ENCODE measurements around the gene TAF3.

TAF3 gene

DNA sequence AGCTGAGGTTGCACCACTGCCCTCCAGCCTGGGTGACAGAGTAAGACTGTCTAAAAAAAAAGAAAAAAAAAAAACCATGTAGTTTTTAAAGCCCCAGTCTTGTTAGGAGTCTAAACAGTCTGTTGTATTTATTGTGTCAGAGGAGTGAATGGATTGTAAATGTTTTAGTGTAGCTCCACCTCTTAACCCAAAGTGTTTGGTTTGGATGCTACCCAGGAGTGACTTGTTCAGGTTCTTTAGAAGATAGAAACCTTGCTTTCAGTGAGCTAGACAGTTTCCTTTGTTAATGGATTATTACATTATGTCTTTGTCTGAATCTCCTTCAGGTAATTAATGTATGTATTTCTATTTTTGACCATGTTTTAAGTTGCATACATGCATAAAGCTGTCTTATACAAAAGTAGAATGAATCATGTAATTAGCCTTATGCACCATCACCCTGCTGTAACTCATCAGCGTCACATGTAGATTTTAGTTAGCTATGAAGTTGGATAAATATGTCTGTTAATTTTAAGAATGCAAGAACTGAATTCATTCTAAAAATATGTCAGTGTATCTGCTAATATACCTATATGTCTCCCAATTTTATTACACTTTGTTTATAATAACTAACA, 97.7 kb downstream of the TAF3 start:
- TF ChIP-seq ZNF274 (IDR thresholded peaks at IDR 0.05; ENCODE audit: low read depth, low read length) = no peak
- H3K4me3 ChIP-seq (ENCODE audit: low read length) = no peak overlapping the region

DNA sequence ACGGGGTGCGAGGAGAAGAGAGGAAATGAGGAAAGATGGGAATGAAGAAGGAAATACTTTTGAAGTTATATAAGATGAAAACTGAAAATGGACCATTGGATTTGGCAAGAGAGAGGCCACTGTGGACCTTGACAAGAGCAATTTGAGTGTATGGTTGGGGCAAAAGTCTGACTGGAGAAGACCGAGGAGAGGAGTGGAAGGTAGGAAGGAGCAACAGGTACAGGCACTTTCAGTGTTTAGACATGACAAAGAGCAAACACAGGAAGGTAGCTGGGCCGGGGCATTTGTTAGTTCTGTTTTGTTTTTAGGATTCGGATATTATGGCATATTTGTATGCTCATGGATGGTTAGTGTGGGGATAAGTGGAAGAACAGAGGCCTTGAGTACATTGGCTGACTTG, 99.4 kb downstream of the TAF3 start:
- no peak for TF ChIP-seq ZNF274 (IDR thresholded peaks at IDR 0.05; ENCODE audit: low read depth, low read length)
- no peak overlapping the region for H3K4me3 ChIP-seq (ENCODE audit: low read length)

DNA sequence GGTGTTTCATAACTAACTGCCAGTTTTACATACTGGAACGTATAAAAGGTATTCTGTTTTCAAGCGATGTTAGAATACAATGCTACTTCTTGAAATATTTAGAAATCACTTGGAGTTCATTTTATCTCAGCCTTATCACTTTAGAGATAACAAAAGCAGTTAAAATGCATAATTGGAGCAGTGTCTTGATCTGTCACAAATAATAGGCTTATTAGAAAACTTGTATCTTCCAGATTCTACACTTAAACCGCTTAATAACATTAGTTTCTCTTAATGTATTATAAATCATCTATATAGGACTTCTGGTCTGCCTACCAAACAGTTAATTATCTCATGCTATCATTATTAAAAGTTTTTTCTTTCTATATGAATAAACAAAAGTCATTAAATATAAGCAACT, 104.4 kb downstream of the TAF3 start:
- TF ChIP-seq ZNF274 (IDR thresholded peaks at IDR 0.05; ENCODE audit: low read depth, low read length) = no peak
- H3K4me3 ChIP-seq (ENCODE audit: low read length) = no peak overlapping the region

DNA sequence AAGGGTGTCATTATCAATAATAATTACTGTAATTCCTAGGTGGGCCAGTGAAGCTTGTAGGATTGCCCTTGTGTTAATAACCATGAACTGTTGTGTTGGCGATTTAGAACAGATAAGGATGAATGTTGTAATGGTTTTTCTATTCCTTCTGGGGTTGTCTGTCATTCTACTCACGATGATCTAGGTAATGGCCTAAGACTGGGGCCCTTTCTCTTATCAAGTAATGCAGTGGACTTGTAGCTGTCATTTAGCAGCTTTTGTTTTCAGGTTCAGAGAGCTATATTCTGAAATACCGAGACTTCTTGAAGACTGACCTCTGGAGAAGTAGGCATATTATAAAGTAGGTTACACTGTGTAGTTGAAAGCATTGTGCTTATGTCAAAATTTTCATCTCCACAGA, 110.2 kb downstream of the TAF3 start:
- no peak for TF ChIP-seq ZNF274 (IDR thresholded peaks at IDR 0.05; ENCODE audit: low read depth, low read length)
- no peak overlapping the region for H3K4me3 ChIP-seq (ENCODE audit: low read length)

DNA sequence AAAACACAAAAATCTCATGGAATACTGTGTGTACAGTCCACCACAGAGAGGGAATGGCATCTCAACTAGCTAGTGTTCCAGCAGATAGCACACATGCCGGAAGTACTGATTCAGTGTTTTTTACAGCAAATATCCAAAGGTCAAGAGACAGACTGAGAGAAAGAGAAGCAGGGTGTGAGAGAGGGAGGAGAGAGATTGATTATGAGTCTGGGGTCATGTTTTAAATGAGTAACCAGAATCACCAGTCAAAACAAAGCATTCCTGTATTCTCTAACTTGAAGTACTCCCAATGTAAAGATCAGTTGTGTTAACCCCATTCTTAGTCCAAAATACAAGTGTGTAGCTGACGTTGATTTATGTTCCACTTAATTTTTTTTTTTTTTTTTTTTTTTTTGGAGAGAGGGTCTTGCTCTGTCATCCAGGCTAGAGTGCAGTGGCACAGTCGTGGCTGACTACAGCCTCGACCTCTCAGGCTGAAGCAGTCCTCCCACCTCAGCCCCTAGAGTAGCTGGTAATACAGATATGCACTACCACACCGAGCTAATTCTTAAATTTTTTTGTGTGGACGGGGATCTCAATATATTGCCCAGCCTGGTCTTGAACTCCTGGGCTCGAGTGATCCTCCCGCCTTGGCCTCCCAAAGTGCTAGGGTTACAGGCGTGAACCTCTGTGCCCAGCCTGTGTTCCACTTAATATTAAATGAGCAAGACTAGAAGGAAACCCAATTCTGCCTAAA, 114.2 kb downstream of the TAF3 start:
- no peak overlapping the region for H3K4me3 ChIP-seq (ENCODE audit: low read length)
- no peak for TF ChIP-seq ZNF274 (IDR thresholded peaks at IDR 0.05; ENCODE audit: low read depth, low read length)

DNA sequence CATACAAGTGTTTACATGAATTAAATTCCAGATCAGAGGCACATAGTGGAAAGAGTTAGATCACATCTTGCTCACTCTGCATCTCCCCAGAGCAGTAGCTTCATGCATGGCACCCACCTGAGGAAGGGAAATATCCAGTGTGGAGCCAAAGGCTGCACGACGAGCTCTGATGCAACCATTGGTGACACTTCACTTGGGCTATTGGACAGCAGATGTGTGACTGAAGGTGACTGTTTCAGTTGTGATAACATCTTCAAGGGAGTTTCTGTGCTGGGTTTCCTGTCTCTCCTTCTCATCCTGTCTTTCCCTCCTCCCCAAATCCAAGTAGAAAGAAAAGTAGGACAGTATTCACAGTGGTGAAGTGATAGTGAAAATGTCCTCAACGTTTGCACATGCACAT, 115.0 kb downstream of the TAF3 start:
- no peak for TF ChIP-seq ZNF274 (IDR thresholded peaks at IDR 0.05; ENCODE audit: low read depth, low read length)
- no peak overlapping the region for H3K4me3 ChIP-seq (ENCODE audit: low read length)

DNA sequence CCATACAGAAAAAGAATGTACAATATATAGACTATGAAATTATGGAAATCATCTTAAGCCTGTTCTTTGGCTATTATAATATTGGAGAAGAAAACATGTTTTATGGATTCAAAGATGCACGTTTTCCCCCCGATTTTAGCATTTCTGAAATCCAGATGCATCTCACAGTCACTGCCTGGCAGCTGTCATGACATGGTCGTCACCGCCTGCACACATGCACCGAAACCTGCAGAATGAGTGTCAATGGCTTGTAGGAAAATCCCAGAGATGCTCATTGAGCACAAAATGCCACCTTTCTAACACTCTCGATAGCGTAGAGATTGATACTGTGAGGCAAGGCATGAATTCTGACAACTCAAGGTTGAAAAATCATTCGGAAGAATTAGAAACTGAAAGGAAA, 115.5 kb downstream of the TAF3 start:
- H3K4me3 ChIP-seq (ENCODE audit: low read length) = no peak overlapping the region
- TF ChIP-seq ZNF274 (IDR thresholded peaks at IDR 0.05; ENCODE audit: low read depth, low read length) = no peak

DNA sequence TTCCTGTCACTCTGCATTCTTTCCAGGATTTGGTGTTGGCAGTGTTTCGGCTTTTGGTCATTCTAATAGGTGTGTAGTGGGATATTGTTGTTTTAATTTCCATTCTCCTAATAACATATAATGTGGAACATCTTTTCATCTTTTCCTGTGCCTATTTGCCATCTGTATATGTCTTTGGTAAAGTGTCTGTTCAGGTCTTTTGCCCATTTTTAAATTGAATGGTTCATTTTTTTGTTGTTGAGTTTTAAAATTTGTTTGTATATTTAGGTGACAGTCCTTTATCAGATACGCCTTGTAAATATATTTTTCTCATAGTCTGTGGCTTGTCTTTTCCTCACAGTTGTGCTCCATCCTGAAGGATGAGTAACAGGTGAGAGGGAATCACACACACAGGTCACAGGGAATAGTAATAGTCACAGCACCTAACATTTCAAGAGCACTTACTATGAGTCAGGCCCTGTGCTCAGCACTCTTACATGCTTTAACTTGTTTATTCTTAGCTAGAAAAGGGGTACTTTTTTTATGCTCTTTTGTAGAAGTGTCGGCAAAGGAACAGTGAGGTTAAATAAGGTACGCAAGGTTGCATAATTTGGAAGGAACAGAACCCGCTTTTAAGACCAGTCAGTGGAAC, 119.1 kb downstream of the TAF3 start:
- TF ChIP-seq ZNF274 (IDR thresholded peaks at IDR 0.05; ENCODE audit: low read depth, low read length) = no peak
- no peak overlapping the region for H3K4me3 ChIP-seq (ENCODE audit: low read length)

DNA sequence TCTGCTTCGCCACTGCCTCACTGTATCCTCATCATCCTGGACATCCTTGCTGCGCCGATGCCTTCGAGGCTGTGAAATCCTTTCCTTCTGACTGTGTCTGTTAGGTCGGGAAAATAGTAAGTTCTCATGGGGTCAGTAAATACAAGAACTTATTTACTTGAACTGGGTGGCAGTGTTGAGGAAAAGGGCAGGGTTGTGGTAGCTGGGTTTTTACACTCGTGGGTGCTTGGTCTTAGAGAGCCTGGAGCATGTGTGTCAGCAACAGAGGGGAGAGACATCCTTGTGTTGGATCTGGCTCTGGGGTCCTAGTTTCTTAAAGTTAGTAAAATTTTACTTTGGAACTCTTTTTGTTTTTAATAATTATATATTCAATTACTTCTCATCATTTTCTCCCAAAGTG, 123.3 kb downstream of the TAF3 start:
- TF ChIP-seq ZNF274 (IDR thresholded peaks at IDR 0.05; ENCODE audit: low read depth, low read length) = no peak

DNA sequence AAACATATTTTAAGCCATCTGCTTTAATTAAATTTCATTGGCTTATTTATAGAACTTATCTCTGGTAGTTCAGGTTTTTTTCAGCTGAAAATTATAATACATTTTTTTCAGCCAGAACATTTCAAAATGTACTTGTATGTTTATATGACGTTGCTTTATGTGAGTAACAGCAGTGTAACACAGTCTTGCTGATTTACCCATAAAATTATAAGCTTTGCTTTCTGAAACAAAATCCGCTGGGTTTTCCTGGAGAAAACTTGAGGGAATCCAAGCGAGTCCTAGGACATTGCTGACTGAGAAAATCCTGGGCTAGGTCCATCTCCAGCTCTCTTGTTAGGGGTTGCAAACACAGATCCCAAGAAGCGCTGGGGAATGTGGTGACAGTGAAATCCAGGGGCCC, 124.0 kb downstream of the TAF3 start:
- no peak for TF ChIP-seq ZNF274 (IDR thresholded peaks at IDR 0.05; ENCODE audit: low read depth, low read length)
- no peak overlapping the region for H3K4me3 ChIP-seq (ENCODE audit: low read length)

More for the DNA sequence above, 123.3 kb downstream of the TAF3 start:
- no peak overlapping the region for H3K4me3 ChIP-seq (ENCODE audit: low read length)

DNA sequence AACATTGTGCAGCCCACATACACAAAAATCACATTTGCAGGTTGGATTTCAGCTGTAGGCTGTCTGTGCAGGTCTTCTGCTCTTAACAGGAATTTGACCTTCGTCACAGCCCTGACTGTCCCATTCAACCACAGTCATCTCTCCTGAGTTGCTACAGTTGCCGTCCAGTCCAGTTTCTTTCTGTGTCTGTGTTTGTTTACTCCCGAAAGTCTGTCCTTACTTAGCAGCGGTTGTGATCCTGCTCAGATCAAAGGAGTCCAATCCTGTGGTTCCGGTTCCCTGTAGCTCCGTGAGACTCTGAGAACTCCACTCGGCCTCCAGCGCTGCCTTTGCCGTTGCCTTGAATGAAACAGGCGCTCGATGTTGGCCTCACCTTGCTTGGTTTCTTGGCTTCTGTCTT, 124.6 kb downstream of the TAF3 start:
- no peak for TF ChIP-seq ZNF274 (IDR thresholded peaks at IDR 0.05; ENCODE audit: low read depth, low read length)

DNA sequence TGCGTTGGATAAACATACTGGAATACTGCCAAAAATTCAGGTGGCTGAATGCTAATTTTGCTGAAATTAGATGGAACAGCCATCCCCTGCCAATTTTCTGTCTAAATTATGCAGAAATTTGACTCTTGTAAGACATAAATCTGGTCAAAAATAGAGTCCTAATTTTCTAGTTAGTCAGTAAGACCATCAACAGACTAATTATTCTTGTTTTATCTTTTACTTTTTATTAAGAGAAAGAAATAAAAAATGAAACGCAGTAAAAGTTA, 125.8 kb downstream of the TAF3 start:
- H3K4me3 ChIP-seq (ENCODE audit: low read length) = no peak overlapping the region
- no peak for TF ChIP-seq ZNF274 (IDR thresholded peaks at IDR 0.05; ENCODE audit: low read depth, low read length)

More for the DNA sequence above, 124.6 kb downstream of the TAF3 start:
- no peak overlapping the region for H3K4me3 ChIP-seq (ENCODE audit: low read length)

DNA sequence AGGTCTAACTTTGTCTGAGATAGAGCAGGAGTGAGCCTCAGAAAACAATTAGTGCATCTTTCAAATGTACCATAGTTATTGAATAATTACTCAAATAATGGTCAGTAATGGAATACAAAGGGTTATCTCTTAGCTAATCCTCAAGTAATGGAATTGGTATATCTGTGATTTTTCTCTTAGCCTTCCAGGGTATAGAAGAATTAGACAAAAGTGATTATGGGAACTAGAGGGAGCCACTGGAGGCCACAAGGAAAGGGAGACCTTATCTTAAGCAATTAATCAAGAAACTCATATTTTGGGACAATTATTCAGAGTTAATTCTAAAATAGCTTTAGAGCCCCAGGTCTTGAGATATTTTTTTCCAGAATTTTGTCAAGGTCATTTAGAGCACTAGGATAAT, 126.2 kb downstream of the TAF3 start:
- TF ChIP-seq ZNF274 (IDR thresholded peaks at IDR 0.05; ENCODE audit: low read depth, low read length) = no peak
- H3K4me3 ChIP-seq (ENCODE audit: low read length) = no peak overlapping the region

DNA sequence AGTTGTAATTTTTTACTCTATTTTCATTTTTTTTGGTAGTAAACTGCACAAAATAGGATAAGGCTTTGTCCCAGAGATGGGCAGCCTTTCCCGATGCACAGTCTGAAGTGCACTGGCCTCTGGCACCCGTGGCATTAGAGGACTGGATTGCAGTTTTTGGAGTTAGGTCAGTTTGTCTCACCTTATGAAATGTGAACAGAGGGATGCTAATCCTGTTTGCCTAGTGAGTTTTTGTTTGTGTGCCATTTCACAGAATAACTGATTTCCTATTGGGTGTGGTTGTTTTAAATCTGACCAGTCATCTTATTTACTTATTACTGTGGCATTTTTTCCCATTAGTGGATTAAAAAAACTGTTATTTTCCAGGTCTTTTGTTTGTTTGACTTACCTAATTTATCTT, 126.7 kb downstream of the TAF3 start:
- TF ChIP-seq ZNF274 (IDR thresholded peaks at IDR 0.05; ENCODE audit: low read depth, low read length) = no peak
- H3K4me3 ChIP-seq (ENCODE audit: low read length) = no peak overlapping the region

DNA sequence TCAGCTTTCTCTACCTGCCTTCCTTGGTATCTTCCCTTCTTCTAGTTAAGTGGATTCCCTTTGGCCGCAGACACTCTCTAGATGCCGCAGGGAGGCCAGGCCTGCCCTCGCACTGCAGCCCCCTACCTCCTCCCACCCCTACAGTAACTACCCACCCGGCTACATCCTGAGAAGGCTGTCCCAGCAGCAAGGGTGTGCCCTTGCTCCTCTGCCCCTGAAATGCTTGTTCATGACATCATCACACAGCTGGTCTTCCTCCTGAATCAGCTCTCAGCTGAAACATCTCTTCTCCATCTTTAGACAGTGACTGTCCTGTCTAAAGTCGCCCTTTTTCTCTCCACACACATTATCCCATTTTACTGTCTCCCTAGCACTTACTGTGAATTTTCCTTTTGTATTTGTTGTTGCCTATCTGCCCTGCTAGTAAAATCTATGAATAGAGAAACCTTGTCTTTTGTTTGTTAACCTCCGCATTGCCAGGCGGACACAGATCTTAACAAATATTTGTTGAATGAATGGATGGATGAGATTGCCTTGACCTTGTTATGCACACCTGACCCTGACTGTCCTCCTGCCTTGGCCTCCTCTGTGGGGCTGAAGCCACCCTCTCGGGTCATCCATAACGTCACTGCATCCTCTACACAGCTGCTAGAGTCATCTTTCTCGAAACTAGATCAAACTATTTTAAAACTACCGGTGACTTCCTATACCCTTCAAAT, 127.3 kb downstream of the TAF3 start:
- no peak for TF ChIP-seq ZNF274 (IDR thresholded peaks at IDR 0.05; ENCODE audit: low read depth, low read length)

More for the DNA sequence above, 127.3 kb downstream of the TAF3 start:
- no peak overlapping the region for H3K4me3 ChIP-seq (ENCODE audit: low read length)
